ENCODE data around the gene GMPR2.

DNA sequence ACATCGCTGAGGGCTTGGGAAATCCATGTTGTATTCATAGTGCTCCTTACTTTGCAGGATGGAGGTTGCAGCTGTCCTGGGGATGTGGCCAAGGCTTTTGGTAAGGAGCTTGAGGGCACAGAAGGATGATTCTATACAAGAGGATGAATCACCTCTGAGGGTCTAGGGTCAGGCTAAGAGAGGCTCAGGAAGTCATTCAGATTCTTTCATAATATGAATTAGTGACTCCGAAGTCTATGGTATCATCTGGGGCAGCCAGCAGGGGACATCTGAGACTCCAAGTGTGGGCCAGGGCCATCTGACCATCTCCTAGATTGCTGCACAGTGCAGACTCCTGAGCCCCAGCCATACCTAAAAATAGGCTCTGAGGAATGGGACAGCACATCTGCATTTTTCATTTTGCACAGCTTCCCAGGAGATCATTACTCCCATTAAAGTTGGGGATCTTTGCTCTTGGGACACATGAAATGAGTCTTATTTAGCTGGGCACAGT lies 4.8 kb downstream of the GMPR2 start:
- TF ChIP-seq, protein P1, sequence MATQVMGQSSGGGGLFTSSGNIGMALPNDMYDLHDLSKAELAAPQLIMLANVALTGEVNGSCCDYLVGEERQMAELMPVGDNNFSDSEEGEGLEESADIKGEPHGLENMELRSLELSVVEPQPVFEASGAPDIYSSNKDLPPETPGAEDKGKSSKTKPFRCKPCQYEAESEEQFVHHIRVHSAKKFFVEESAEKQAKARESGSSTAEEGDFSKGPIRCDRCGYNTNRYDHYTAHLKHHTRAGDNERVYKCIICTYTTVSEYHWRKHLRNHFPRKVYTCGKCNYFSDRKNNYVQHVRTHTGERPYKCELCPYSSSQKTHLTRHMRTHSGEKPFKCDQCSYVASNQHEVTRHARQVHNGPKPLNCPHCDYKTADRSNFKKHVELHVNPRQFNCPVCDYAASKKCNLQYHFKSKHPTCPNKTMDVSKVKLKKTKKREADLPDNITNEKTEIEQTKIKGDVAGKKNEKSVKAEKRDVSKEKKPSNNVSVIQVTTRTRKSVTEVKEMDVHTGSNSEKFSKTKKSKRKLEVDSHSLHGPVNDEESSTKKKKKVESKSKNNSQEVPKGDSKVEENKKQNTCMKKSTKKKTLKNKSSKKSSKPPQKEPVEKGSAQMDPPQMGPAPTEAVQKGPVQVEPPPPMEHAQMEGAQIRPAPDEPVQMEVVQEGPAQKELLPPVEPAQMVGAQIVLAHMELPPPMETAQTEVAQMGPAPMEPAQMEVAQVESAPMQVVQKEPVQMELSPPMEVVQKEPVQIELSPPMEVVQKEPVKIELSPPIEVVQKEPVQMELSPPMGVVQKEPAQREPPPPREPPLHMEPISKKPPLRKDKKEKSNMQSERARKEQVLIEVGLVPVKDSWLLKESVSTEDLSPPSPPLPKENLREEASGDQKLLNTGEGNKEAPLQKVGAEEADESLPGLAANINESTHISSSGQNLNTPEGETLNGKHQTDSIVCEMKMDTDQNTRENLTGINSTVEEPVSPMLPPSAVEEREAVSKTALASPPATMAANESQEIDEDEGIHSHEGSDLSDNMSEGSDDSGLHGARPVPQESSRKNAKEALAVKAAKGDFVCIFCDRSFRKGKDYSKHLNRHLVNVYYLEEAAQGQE (IDR thresholded peaks at IDR 0.05; ENCODE audit: unreplicated experiment) = no peak
- TF ChIP-seq, protein P2, sequence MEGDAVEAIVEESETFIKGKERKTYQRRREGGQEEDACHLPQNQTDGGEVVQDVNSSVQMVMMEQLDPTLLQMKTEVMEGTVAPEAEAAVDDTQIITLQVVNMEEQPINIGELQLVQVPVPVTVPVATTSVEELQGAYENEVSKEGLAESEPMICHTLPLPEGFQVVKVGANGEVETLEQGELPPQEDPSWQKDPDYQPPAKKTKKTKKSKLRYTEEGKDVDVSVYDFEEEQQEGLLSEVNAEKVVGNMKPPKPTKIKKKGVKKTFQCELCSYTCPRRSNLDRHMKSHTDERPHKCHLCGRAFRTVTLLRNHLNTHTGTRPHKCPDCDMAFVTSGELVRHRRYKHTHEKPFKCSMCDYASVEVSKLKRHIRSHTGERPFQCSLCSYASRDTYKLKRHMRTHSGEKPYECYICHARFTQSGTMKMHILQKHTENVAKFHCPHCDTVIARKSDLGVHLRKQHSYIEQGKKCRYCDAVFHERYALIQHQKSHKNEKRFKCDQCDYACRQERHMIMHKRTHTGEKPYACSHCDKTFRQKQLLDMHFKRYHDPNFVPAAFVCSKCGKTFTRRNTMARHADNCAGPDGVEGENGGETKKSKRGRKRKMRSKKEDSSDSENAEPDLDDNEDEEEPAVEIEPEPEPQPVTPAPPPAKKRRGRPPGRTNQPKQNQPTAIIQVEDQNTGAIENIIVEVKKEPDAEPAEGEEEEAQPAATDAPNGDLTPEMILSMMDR (conservative IDR thresholded peaks at IDR 0.05; ENCODE audit: low read depth in 2 of 2) = no peak
- TF ChIP-seq EZH2 (IDR thresholded peaks at IDR 0.05; ENCODE audit: low read depth, unreplicated experiment) = no peak
